ENCODE measurements around the gene ISYNA1.

The ISYNA1 gene

DNA sequence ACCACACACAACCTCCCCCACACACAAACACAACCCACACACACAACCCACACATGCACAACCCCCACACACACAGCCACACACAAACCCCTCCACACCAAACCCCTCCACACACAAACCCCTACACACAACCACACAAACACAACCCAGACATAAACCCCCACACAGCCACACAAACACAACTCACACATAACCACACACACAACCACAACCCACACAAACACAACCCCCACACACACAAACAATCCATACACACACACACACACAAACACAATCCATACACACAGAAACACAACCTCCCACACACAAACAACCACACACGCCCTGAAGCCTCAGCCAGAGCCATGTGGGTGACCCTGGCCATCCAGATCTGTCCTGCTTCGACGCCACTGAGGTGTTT lies 30.0 kb upstream of the ISYNA1 start:
- no peak for DNase-seq (ENCODE audit: low spot score)

DNA sequence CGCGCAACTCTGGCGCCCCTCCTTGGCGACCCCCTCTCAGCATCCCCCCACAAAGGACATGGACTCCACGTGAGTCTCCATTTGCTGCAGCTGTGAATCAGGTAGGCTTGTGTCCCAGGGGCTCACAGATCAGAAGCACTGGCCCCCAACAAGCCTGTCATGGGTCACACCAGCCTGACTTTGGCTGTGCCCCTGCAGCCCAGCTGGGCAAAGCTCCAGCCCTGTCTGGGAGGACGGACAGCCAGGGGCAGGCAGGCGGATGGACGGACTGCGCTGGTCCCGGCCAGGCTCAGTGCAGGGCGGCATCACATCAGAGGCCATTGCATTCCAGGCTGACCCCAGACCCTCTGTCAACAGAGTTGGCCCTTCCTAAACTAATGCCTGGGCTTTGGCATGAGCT lies 28.4 kb upstream of the ISYNA1 start:
- no peak for DNase-seq (ENCODE audit: low spot score)

DNA sequence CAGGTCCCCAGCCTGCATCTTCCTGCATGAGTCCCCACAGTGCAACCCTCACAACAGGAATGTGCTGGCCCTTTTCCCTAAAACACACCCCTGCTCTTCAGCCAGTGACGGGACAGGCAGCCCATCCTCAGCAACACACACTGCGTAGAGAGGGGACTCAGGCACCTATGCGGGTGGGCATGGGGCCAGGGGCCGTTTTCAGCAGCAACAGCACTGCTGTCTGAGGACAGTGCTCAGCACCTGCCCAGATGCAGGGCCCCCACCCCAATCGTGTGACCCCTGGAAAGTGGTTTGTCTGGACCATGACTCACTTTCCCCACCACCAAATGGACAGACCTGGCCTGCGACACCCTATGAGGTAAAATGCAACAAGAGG lies 28.0 kb upstream of the ISYNA1 start:
- no peak for DNase-seq (ENCODE audit: low spot score)

DNA sequence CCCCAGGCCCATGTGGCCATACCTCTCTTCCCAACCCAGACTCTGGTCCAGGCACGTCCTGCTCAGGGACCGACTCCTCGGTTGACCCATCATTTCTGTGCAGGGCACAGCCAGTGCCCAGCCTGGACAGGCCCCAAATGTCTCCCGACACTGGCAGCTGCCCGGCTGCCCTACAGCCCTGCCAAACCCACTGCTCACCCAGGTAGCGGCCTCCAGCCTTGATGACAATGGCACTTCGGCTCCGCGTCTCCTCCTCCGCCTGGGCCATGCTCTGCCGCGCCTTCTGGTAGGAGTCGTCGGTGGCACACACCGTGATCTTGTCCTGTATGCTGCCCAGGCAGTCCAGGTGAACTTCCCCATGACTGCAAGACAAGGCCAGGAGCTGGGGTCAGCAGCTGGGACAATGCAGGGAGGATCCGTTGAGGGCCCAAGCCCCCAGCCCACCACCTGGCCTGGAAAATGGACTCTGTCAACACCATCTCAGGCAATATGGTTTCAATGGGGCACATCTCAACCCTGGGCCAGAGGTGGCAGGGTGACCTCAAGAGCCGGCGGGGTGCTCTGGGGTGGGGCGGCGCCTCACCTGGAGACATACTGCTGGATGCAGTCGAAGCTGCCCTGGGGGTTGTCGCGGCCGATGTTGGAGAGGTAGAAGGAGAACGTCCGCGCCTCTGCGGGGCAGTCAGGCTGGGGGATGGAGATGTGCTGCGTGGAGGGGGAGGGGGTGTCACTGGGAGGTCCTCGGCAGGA lies 27.5 kb upstream of the ISYNA1 start:
- no peak for DNase-seq (ENCODE audit: low spot score)

- DNase-seq (ENCODE audit: low spot score), result peak; percentile 79
Measured at GRCh38 chr19:18464646-18465045, 26.7 kb upstream of the ISYNA1 start.

- DNase-seq (ENCODE audit: low spot score), result no peak
Measured at GRCh38 chr19:18461471-18461870, 23.5 kb upstream of the ISYNA1 start.

DNA sequence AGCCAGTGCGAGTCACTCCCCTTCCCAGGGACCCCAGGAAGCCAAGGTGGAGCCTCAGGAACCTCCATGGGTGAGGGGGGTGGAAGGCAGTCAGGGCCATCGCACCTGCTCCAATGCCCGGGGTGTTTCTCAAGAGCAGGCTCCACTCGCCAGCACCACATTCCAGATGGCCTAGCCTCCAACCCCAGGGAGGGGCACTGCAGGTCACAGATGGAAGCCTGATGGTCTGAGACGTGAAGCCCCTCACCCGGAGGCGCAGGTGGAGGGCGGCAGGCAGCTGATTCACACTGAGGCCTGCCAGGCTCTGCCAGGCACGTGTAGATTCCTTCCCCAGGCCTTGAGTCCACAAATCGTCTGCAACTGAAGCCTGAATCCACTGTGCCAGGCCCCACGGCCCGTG lies 23.0 kb upstream of the ISYNA1 start:
- no peak for DNase-seq (ENCODE audit: low spot score)

DNA sequence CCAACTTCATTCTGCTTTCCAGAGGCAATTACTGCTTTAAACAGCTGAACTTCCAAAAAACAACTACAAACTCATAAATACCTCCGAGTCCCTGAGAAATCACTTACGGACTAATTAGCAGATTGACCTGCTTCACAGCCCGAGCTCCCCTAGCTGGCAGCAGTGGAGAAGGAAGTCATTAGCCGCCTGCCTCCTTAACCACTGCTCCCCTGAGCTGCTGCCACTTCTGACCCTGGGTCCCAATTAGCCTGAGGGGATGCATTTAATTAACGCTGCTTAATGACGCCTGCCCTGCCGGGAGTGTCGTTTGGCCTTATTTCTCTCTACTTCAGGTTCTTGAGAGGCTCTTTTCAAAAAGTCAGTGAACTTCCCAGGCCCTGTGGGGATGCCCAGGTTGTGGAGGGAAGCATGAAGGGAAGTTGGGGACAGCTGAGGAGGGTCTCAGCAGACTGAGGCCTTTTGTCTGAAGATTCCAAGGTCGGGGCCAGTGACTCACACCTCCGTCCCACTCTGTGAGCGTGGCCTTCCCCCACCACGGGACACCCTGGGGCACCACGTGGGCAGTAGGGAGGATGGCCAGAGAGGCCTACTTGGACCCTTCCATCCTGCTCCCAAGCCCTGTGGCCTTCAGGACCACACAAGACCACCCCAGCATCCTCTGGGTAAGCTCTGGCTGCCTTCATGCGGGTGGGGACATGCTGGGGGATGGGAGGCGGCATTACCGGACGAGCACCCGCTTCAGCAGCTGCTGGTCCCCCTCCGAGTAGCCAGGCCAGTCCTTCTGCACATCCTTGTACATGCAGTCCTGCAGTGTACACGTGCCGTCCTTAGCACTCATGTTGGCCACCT lies 19.8 kb upstream of the ISYNA1 start:
- DNase-seq (ENCODE audit: low spot score), result no peak

GRCh38 chr19:18456974-18457373 lies 19.0 kb upstream of the ISYNA1 start:
- DNase-seq (ENCODE audit: low spot score), result no peak

DNA sequence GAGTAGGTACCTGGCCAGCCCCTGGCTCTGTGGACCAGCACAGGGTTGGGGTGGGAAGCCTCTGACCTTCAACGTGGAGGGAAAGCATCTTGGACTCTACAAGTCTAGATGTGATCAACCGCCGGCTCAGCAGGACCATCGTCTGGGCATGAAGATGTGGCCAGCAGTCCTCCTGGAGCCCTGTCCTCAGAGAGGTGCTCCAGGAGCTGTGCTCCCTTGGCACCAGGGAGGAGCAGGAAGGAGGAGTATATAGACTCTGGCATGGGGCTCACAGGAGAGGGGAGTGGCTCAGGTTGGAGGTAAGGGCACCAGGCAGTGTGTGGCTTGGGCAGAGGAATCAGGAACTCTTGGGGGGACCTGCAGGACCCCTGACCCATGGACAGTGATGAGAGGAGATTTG lies 18.3 kb upstream of the ISYNA1 start:
- DNase-seq (ENCODE audit: low spot score), result no peak

- no peak for DNase-seq (ENCODE audit: low spot score)
Measured at GRCh38 chr19:18453269-18454024, 15.5 kb upstream of the ISYNA1 start.

DNA sequence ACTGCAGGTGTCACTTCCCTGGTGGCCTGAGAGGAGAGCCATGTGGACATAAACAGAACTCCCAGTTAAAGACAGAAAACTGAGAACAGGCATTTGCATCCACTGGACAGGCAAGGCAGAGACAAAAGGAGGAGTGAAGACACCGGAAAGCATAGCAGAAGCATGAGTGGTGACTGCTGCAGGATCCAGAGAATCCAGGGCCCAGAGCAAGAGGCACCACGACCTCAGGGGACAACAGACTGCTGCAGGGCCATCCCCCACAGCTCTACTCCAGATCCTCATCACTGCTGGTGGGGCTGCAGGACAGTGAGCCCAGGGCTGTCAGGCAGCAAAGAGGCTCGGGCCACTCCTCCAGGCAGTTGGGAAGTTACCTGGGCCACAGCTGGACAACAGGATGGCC lies 14.5 kb upstream of the ISYNA1 start:
- DNase-seq (ENCODE audit: low spot score), result no peak

DNA sequence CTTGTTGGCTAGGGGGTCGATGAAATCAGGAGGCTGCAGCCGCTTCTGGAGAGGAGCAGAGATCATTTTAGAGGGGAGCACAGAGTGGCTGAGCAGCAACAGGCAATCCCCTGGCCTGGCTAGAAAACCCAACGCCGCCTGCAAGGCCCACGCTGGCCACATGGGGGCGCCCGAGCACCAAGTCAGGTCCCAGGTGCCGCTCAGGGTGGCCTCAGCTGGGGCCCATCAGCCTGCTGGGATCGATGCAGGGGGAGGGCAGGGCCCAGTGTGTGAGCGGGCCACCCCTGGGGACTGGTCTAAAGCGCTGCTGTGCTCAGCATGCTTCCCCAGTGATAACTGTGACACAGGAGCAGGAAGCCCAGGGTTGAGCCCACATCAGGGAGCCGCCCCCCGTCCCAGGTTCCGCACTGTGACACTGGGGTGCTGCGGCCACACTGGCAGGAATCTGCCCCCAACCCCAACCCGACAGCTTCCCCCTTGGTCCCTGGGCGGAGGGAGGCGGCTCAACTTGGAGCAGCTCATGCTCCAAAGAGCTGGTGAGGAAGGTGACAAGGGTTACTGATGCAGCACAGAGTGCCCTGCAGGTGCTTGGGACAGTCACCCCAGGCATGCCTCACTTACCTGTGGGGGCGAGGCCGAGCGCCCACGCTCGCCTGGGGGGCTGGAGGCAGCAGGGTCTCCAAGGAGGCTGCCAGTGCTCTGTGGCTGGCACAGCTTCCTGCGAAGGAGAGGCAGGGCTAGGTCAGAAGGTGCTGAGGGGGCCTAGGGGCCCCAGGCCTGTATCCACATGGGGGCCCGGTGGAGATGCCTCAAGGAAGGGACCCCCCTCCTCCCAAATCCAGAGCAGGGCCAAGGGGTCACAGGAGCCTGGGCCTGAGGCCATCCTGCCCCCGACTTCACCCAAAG lies 13.3 kb upstream of the ISYNA1 start:
- peak; percentile 78 for DNase-seq (ENCODE audit: low spot score)

- DNase-seq (ENCODE audit: low spot score), result no peak
Measured at GRCh38 chr19:18450021-18450930, 12.3 kb upstream of the ISYNA1 start.

- no peak for DNase-seq (ENCODE audit: low spot score)
Measured at GRCh38 chr19:18449552-18449951, 11.6 kb upstream of the ISYNA1 start.

GRCh38 chr19:18446811-18447359 lies 9.0 kb upstream of the ISYNA1 start:
- DNase-seq (ENCODE audit: low spot score), result no peak

- no peak for DNase-seq (ENCODE audit: low spot score)
Measured at GRCh38 chr19:18446145-18446810, 8.3 kb upstream of the ISYNA1 start.

GRCh38 chr19:18445262-18445948 lies 7.5 kb upstream of the ISYNA1 start:
- DNase-seq (ENCODE audit: low spot score), result no peak

DNA sequence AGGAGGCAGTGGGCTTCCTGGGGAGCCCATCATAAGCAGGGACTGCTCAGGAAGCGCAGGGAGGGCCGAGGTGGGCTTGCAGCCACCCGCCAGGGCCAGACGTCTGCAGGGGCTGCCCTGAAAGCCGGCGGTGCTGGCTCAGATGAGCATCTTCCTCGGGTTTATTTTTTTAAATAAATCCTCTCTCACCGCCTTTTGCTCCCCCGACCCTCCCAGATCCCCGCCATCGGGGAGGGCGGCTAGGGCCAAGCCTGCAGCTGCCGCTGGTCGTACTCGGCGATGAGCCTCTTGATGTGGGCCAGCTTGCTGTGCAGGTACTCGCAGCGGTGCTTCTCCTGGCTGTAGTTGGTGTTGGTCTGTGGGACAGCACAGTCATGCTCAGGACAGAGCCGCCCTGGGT lies 6.6 kb upstream of the ISYNA1 start:
- DNase-seq (ENCODE audit: low spot score), result no peak
